Measurements from ENCODE around the gene LPP.

LPP gene

DNA sequence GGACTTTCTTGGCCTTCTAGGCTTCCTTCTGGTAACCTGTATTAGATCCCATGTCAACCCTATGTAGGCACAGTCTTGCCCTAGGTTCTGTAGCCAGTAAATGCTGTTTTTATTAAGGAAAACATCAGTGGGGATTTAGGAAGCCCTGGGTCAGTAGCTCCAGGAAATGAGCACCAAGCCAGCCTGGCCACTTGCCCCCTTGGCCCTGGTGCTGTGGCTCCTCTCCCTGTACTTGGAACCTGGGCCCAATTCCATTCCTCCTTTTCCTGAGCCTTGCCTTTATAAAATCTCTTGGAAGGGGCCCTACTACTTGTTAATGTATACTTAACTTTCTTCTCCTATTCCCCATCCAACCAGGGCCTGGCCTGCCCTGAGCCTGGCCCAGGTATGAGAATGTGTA, 774.0 kb downstream of the LPP start:
- DNase-seq (ENCODE audit: low read depth in 1 of 2, low spot score in 1 of 2), result no peak

DNA sequence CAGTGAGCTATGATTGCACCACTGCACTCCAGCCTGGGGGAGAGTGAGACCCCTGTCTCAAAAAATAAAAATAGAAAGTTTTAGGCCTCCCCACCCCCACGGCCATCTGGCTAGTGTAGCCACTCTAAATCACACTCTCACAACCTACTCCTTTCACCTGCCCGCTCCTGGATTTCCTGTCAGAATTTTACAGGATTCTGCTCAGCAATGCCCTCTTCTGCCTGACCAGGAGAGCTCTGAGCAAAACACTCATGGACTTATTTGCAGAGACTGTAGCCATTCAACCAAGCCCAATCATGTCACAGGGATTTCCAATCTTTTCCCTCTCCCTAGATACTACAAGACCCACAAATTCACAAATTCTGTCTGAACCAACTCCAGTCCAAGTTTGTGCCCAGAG, 775.2 kb downstream of the LPP start:
- no peak for DNase-seq (ENCODE audit: low read depth in 1 of 2, low spot score in 1 of 2)

DNA sequence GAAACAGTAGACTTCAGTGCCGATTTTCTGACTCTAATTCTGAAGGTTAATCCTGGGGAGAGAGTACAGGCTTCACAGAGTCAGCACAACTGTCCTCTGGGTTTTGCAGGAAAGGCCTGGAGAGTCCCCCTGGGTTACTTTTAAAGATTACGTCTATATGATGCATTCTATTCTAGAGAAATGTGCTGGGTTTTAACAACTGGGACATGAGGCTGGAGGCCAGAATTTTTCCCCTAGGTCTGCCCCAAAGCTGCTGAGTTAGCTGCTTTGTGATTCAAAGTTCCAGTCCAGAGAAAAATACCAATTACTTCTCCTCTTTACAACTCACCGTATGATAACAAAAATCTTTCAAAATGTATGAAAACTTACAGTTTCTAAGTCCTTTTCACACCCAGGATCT, 777.1 kb downstream of the LPP start:
- no peak for DNase-seq (ENCODE audit: low read depth in 1 of 2, low spot score in 1 of 2)

- no peak for DNase-seq (ENCODE audit: low read depth in 1 of 2, low spot score in 1 of 2)
These were observed 777.6 kb downstream of the LPP start for GRCh38 chr3:188931531-188931930.

- DNase-seq (ENCODE audit: low read depth in 1 of 2, low spot score in 1 of 2), result no peak
These were observed 781.0 kb downstream of the LPP start for GRCh38 chr3:188934989-188935388.

DNA sequence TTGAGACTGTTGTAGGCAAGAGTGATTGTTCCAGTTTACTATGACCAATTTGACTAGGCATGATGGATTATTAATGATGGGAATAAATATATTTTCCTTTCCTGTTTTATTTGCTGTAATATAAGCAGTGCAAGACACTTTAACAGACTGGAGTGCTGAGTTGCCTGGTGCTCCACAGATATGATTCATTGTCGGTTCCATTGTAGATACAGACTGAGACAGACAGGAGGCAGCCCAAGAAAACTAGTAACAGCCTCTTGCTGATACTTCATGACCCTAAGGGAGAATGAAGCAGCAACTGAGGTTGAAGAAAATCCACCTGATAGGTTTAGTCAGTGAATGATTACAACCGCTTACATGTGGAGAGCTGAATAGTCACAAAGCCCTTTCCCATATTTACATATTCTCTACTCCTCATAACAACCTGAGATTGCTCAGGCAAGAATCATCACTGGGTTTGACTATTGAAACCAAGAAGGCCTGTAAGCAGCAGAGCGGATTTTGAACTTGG, 782.7 kb downstream of the LPP start:
- DNase-seq (ENCODE audit: low read depth in 1 of 2, low spot score in 1 of 2), result no peak

- no peak for DNase-seq (ENCODE audit: low read depth in 1 of 2, low spot score in 1 of 2)
These were observed 783.4 kb downstream of the LPP start for GRCh38 chr3:188937389-188937788.

- DNase-seq (ENCODE audit: low read depth in 1 of 2, low spot score in 1 of 2), result no peak
These were observed 785.0 kb downstream of the LPP start for GRCh38 chr3:188938999-188939398.

GRCh38 chr3:188939814-188940572, 786.0 kb downstream of the LPP start:
- DNase-seq (ENCODE audit: low read depth in 1 of 2, low spot score in 1 of 2), result no peak
